CD4-positive, alpha-beta T cell treated with Interleukin-21 for 1 hour (primary cell): ENCODE measurements around the gene PRAMEF1.
"Not testable (repeated sequence)": the region's sequence is repeated elsewhere in the genome, so short reads cannot be mapped to it uniquely, and the experiment has no call there.

Experiments used
- DNase-seq: peaks from one replicate; pipeline ENCODE4 v3.0.0-alpha.2; 2020

Gene PRAMEF1, protein sequence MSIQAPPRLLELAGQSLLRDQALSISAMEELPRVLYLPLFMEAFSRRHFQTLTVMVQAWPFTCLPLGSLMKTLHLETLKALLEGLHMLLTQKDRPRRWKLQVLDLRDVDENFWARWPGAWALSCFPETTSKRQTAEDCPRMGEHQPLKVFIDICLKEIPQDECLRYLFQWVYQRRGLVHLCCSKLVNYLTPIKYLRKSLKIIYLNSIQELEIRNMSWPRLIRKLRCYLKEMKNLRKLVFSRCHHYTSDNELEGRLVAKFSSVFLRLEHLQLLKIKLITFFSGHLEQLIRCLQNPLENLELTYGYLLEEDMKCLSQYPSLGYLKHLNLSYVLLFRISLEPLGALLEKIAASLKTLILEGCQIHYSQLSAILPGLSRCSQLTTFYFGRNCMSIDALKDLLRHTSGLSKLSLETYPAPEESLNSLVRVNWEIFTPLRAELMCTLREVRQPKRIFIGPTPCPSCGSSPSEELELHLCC

DNA sequence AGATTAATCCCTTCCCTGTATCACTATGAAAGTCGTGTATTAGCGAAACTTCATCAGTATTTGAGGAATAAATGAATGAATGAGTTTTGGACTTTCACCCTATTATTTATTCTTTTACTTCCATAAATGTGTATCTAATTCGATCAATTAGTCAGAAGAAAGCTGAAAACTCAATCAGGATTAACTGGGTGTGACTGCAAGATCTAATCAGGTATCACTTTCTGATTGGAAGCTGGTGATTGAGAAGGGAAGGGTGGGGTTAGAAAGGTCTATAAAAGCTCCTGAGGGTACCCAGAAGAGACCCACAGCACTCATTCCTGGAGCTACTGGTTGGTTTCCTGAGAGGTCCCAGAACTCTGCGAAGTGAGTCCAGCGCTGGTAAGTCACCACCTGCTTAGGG, at the start of gene PRAMEF1:
PRAMEF1 (plus strand) TSS at position 301 of the 400 bp plus-strand sequence. CDS start 1,831 bp downstream, outside the sequence.
- DNase-seq: not testable (repeated sequence)

DNA sequence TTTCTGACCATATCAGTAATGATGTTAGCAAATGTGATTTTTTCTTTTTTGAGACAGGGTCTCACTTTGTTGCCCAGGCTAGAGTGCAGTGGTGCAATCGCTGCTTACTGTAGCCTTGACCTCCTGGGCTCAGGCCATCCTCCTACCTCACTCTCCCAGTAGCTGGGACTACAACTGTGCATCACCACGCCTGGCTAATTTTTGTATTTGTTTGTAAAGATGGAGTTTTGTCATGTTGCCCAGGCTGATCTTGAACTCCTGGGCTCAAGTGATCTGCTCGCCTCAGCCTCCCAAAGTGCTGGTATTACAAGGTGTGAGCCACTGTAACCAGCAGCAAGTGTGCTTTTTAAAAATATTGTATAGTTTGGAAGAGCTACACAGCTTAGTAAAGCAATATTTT, 49.3 kb upstream of the PRAMEF1 start:
- DNase-seq: no peak

DNA sequence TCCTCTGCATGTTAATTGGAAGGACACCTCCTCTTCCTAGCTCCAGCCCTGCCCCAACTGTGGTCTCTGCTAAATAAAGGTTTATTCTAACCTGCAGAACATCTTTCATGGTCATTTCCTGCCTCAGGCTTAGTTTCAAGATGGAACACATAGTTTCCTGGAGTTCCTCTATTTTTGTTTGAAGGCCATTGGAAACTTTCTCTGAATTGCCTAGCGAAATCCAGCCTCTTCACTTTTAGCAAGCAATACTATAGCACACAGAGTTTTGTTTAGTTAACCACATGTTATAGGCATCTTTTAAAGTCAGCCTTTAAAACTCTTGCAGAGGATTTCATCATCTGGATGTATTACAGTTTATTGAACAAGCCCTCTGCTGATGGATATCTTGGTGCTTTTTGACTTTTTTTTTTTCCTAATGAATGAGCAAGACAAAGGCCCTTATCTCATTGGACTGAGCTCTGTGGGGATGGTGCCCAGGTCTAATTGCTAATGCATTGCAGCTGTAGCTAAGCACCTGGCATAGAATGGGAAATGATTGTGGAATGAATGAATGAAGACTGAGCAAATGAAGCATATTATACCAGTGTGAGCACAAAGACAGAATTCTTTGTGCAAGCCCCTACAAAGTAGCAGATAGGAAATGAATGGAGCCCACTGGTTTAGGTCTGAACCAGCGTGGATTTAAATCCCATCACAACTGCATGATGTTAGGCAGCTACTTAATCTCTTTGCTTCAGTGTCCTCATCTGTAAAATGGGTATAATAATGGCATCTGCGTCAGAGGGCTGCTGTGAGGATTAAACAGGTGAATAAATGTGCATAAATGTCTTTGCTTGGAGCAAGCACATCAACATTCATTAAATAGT, 45.8 kb upstream of the PRAMEF1 start:
- DNase-seq: no peak

DNA sequence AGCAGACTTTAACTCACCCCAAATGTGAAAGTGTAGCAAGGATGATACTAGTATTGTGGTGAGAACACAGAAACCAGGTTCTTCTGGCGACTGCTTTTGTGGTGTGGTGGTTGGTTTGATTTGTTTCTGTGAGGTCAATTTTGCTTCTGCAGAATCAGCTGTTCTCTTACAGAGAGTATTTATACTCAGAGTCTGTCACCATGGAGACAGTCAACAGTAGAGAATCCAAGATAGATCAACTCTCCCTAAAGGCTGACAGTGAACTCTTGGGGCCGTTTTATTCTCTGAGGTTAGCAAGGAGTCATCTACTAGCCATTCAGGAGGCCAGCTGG, 45.2 kb upstream of the PRAMEF1 start, which contains the start of gene CFAP107:
CFAP107 (plus strand) TSS at position 209 of the 332 bp plus-strand sequence. CDS start 231 bp downstream, outside the sequence.
- no peak for DNase-seq

DNA sequence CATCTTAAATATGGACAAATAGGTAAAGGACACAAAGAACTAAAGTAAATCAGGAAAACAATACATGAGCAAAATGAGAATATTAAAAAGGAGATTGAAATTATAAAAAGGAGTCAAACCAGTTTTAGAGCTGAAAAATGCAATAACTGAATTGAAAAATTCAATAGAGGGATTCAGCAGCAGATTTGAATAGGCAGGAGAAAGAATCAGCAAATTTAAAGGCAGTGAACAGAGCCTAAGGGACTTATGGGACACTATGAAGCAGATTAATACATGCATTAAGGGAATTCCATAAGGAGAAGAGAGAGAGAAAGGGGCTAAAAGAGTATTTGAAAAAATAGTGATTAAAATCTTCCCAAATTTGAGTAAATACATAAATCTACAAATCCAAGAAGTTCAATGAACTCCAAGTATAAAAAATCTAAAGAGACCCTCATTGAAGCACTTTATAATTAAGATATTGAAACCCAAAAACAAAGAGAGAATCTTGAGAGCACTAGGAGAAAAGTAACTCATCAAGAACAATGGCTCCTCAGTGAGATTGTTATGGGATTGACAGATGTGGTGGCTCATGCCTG, 42.3 kb upstream of the PRAMEF1 start:
- DNase-seq: no peak

DNA sequence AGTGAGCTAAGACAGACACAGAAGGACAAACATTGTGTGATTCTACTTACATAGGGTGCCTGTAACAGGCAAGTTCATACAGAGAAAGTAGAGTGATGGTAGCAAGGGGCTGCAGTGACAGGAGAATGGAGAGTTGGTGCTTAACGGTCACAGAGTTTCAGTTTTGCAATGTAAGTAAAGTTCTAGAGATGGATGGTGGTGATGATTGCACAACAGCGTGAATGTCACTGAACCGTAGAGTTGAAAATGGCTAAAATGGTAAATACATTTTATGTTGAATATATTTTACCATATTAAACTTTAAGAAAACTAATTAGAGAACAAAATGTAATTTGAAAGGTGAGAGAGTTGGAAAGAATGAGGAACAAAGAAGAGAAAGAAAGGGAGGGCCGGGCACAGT, 36.5 kb upstream of the PRAMEF1 start:
- DNase-seq: no peak

DNA sequence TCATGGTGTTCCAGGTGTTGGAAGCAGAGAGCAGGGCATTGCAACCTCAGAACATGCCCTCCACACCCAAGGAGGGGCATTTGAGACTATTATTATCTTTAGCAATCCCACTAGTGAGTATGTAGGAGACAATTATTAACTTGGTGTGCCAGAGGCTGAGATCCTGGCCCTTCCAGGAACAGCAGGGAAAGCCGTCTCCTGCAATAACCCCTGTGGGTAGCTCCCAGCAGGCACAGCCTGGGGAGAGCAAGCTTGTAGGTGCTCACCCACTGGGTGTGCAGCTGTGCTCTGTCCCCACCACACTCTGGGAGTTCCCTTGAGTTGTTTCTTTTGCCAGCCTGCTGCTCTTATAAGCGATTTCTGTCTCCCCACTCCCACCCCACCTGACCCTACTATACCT, 34.9 kb upstream of the PRAMEF1 start:
- no peak for DNase-seq

DNA sequence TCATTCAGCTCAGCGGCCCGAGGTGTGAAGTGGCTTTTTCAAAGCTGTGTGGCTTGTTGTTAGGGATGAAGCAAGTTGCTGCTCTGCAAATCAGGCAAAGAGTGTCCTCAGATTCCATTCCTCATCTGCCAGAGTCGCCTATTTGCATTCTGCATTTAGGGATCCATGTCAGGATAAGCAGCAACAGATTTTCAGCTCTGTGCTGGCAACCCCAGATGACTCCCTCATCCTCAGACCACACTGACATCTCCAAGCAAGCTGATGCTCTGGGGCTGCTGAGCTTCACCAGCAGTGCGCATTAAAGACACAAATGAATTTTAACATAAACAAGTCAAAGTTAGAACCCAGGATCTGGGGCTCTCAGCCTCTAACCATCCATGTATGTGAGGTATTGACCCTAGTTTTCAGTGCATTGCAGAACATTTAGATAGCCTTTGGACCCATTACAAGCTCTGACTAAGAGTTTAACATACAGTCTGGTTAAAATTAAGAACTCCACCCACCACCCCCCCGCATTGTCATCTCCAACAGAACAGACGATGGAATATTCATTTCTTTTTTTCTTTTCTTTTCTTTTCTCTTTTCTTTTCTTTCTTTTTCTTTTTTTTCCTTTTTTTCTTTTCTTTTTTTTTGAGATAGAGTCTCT, 34.3 kb upstream of the PRAMEF1 start:
- no peak for DNase-seq

DNA sequence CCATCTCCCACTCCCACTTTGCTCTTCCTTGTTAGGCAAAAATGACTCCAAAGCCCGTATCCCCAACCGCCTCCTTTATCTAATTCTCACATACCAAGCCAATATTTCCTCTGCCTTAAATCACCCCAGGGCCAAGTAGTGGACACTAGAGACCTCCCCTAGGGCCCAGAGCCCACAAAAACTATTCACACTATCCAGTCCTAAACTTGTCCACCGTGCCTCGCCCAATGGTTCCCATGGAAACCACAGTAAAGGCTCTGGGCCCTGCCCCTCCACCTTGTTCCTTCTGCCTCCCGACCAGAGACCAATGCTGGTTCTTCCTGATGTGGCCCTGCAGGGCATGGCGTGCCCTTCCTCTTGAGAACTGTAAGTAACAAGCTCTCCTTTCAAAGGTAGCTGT, 33.4 kb upstream of the PRAMEF1 start:
- no peak for DNase-seq

DNA sequence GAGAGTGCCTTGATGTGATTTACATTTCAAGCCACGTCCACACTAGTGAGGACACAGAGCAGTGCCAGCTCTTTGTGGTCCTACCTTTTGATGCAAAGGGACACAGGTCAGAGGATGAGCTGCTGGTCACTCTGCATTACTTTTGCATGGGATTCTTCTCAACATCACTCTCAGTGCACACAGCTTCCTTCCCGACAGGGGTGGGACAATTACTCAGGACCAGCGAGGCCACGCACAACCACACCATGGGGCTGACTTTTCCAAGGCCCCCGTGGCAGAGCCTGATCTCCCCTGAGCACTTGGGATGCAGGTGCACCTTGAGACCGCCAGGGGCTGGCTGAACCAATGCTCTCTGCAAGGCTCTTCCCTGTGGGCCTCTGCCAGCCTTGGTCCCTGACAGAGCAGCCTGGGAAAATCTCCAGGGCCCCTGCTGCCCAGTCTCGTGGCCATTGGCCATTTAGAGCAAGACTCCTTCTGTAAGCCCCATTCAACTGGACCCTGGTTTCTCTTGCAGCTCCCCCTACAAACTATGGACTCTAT, 30.9 kb upstream of the PRAMEF1 start:
- DNase-seq: no peak

DNA sequence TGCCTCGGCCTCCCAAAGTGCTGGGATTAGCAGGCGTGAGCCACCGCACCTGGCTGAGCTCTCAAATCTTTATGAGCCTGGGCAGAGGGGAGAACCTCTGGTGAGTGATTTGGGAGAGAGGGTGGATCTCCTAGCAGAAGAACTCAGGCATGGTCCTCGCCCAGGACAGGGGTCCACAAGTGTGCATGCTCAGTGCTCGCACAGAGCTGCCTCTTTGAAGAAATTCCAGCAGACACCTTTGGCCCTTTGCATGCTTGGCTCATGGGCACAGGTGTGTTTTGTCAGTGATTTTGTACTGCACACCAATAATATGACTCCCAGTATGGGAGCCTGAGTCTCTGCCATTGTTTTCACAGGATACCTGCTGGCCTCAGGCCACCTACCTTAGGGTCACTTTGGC, 29.4 kb upstream of the PRAMEF1 start:
- no peak for DNase-seq

DNA sequence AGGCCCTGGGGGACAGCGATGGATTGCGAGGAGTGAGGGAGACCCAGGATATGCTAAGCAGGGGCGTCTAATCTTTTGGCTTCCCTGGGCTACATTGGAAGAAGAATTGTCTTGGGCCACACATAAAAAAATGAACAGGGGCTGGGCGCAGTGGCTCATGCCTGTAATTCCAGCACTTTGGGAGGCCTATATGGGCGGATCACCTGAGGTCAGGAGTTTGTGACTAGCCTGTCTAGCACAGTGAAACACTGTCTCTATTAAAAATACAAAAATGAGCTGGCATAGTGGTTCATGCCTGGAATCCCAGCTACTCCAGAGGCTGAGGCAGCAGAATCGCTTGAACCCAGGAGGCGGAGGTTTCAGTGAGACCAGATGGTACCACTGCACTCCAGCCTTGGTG, 28.4 kb upstream of the PRAMEF1 start:
- no peak for DNase-seq

DNA sequence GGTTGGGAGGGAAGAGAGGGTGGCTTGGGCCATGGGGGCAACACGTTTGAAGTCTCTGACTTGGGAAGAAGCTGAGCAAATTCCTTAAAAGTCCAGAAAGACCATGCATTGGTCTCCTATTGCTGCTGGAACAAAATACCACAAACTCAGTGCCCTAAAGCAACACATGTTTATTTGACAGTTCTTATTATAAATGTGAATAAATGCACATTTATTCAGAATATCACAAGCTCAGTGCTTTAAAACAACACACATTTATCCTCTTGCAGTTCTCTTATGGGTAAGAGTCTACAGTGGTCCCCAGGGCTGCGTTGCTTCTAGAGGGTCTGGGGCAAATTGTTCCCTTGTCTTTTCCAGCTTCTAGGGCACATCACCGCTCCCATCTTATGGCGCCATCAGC, 27.7 kb upstream of the PRAMEF1 start:
- no peak for DNase-seq

DNA sequence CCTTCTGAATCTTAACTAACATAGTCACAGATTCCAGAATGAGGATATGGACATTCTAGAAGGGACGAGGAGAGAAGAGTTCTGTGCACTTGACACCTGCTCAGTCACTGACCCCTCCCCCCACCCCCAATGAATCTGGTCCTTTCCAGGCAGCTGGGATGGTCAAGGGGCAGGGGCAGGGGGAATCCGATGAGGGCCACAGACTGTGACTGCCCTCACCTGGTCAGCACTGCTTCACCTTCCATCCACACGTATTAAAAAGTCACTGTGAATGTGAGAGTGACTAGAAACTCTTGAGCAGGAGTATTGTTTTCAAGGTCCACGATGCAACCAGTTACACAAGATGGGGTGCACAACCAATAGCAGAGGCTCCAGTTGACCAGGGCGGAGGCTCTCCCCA, 27.2 kb upstream of the PRAMEF1 start:
- DNase-seq: no peak

DNA sequence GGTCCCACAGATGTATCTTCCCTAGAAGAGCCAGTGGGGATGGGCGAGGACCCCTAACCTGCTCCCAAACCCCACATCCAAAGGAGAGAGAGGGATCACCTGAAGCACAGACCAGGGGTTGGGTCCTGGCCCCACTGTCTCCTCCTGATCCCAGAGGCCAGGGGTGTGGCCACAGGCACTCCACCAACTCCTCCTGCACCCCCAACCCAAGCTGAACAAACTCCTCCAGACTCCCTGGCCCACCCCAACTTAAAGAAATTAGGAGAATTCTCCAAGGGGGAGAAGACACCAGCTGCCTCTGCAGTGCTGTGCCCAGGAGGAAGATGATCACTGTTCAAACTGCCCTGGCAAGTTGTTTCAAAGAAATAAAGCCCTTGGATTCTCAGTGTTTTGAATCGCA, 22.2 kb upstream of the PRAMEF1 start:
- DNase-seq: no peak

DNA sequence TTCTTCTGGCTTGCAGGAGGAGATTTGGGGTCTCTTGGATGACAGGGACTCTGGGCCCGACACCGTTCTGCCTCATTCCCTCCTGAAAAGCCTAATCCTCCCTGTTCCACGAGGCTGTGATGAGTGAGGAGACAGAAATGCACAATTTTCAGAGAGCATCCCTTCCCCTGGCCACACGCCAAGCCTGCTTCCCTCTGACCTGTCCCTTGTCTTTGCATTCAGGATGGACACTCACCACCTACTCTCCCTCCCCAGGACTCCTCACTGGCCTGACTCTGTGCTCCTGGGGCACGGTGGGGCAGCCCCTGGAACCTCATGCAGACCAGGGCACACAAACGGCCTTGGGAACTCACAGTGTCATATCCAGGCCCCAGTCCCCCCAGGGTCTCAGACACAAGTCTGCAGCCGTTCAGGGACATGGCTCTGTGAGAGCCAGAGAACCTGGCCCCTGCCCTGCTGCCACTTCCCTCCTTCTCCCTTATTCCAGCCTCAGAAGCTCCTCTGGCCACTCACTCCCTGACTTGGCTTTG, 21.2 kb upstream of the PRAMEF1 start:
- DNase-seq: no peak

DNA sequence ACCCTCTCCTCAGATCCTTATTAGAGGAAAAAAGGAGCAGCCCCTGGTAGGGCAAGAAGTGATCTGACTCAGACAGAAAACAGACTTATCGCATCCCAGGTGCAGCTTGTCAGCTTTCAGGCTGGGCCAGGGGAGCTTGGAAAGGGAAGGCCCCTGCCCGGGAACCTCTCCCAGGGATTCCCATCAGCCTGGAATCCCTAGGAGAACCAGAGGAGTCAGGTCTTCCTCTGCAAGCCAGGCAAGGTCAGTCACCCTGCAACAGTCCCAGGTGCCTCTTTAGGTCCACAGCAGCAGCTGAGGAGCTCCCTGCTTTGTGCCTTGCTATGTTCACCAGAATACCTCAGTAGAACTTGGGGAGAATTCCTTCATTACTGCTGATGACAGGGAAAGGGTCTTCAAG, 20.6 kb upstream of the PRAMEF1 start:
- no peak for DNase-seq

DNA sequence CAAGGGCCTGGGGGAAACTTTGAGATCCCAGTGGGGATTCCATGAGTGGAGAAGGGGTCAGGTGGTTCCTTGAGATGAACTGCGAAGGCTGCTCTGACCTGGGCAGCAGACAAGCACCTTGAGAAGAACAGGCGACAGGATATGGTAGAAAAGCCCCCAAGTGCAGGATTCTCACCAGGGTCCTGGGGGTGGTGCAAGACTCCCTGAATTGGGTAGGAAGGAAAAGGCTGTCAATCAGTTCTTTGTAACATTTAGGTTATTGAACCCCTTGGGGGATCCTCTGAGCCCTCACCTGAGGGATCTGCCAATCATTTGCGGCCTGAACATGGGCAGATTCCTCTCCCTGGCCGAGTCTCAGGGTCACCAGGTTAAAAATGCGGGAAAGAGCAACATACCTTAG, 20.0 kb upstream of the PRAMEF1 start:
- DNase-seq: no peak

DNA sequence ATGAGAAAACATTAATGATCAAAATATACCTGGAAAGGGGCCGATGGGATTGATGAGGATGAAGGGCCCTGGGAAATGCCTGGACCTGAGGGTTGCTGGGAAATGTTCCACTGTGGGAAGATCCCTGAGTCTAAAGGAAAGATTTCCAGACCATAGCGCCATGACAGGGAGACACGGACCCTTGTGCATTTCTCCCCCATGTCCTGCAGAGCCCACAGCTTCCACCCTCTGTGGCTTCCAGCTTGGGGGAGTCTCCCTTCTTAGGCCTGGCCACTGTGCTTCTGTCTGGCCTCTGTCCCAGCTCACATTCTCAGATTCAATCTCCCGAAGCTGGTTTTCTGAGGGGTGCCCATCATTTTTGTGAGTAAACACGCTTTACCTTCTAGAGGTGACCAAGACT, 18.7 kb upstream of the PRAMEF1 start:
- no peak for DNase-seq

DNA sequence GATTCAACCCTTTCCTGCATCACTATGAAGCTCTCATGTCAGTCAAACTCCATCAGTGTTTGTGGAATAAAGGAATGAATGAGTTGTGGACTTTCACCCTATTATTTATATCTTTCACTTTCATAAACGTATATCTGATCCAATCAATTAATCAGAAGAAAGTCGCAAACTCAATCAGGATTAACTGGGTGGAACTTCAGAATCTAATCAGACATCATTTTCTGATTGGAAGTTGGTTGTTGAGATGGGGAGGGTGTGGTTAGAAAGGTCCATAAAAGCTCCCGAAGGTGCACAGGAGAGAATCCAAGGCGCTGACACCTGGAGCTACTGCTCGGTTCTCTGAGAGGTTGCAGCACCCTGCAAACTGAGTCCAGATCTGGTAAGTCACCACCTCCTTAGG, 17.8 kb upstream of the PRAMEF1 start, which contains the start of gene PRAMEF12:
PRAMEF12 (plus strand) TSS at position 301 of the 400 bp plus-strand sequence. CDS start 1,130 bp downstream, outside the sequence.
- DNase-seq: no peak

DNA sequence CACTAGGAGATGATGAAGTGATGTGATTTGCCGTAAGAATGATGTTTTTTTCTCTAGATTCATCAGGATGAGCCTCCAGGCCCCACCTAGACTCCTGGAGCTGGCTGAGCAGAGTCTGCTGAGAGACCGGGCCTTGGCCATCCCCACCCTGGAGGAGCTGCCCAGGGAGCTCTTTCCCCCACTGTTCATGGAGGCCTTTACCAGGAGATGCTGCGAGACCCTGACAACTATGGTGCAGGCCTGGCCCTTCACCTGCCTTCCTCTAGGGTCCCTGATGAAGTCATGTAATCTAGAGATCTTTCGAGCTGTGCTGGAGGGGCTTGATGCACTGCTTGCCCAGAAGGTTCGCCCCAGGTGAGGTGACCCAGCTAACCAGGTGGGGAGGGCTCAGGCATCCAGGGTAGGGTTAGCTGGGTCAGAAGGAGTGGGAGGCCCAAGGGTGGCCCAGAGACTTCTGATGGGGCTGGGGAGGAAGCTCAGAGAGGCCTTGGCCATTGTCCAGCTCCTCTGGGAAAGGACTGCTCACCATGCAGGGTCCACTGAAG, 16.3 kb upstream of the PRAMEF1 start:
- DNase-seq: no peak

DNA sequence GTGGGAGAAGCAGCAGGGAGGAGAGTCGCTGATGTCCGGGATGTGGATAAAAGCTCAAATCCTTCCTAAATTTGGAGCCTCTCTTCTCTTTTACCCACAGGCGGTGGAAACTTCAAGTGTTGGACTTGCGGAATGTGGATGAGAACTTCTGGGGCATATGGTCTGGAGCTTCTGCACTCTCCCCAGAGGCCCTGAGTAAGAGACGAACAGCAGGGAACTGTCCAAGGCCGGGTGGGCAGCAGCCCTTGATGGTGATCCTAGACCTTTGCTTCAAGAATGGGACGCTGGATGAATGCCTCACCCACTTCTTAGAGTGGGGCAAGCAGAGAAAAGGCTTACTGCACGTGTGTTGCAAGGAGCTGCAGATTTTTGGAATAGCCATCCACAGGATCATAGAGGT, 15.8 kb upstream of the PRAMEF1 start:
- DNase-seq: no peak
